ENCODE results near the gene MYCBP2. TPM values are rescaled to one million over a fixed set of nuclear protein-coding genes. Genes with fewer than 3 reads are reported as not detected.

The MYCBP2 gene
- total RNA-seq, 1 donor from 2014 or later: 84.7 TPM

GRCh38 chr13:77239312-77239711 lies 87.6 kb downstream of the MYCBP2 start:
- DNase-seq (ENCODE audit: extremely low spot score, unreplicated experiment): no peak
- Mint-ChIP-seq H3K27ac (ENCODE audit: unreplicated experiment) (no peak overlapping the region), H3K9me3 (ENCODE audit: unreplicated experiment) (no peaks in the 10 kb centered on the region), H3K27me3 (ENCODE audit: unreplicated experiment) (no peaks in the 10 kb centered on the region), H3K4me3 (ENCODE audit: unreplicated experiment) (no peak overlapping the region), H3K4me1 (ENCODE audit: unreplicated experiment) (no peaks in the 10 kb centered on the region), H3K36me3 (ENCODE audit: unreplicated experiment) (peaks cover 20% of the 10 kb centered on the region)
- TF ChIP-seq, protein P1, sequence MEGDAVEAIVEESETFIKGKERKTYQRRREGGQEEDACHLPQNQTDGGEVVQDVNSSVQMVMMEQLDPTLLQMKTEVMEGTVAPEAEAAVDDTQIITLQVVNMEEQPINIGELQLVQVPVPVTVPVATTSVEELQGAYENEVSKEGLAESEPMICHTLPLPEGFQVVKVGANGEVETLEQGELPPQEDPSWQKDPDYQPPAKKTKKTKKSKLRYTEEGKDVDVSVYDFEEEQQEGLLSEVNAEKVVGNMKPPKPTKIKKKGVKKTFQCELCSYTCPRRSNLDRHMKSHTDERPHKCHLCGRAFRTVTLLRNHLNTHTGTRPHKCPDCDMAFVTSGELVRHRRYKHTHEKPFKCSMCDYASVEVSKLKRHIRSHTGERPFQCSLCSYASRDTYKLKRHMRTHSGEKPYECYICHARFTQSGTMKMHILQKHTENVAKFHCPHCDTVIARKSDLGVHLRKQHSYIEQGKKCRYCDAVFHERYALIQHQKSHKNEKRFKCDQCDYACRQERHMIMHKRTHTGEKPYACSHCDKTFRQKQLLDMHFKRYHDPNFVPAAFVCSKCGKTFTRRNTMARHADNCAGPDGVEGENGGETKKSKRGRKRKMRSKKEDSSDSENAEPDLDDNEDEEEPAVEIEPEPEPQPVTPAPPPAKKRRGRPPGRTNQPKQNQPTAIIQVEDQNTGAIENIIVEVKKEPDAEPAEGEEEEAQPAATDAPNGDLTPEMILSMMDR (IDR thresholded peaks at IDR 0.05): no peak

- no peaks in the 10 kb centered on the region for H3K27me3 Mint-ChIP-seq (ENCODE audit: unreplicated experiment)
- no peak overlapping the region for H3K4me3 Mint-ChIP-seq (ENCODE audit: unreplicated experiment)
- TF ChIP-seq, protein P1 (IDR thresholded peaks at IDR 0.05): no peak
- H3K36me3 Mint-ChIP-seq (ENCODE audit: unreplicated experiment): peaks cover 17% of the 10 kb centered on the region
- no peak for DNase-seq (ENCODE audit: extremely low spot score, unreplicated experiment)
- H3K27ac Mint-ChIP-seq (ENCODE audit: unreplicated experiment): no peak overlapping the region
- H3K9me3 Mint-ChIP-seq (ENCODE audit: unreplicated experiment): no peaks in the 10 kb centered on the region
- H3K4me1 Mint-ChIP-seq (ENCODE audit: unreplicated experiment): no peaks in the 10 kb centered on the region
Observed at GRCh38 chr13:77235456-77236022, 91.4 kb downstream of the MYCBP2 start.

DNA sequence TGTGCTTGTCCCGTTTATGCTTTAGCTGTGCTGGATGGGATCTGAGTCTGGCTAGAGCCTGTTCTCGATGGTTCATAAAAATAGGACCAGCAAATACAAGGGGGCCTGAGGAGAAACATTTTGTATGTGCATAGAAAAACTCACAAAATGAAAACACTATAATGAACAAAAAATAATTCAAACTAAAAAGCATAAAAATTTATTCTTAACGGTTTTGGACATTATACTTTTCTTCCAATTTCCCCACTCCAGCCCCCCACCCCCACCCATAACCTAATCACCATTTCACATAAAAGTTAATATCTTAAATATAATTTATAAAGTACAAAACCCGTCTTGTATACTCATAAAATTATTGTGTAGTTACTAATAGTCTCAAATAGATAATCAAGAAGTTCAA lies 93.7 kb downstream of the MYCBP2 start:
- no peaks in the 10 kb centered on the region for H3K27me3 Mint-ChIP-seq (ENCODE audit: unreplicated experiment)
- DNase-seq (ENCODE audit: extremely low spot score, unreplicated experiment): no peak
- TF ChIP-seq, protein P1 (IDR thresholded peaks at IDR 0.05): no peak
- H3K27ac Mint-ChIP-seq (ENCODE audit: unreplicated experiment): no peak overlapping the region
- no peaks in the 10 kb centered on the region for H3K4me1 Mint-ChIP-seq (ENCODE audit: unreplicated experiment)
- no peak overlapping the region for H3K4me3 Mint-ChIP-seq (ENCODE audit: unreplicated experiment)
- H3K36me3 Mint-ChIP-seq (ENCODE audit: unreplicated experiment): peaks cover 17% of the 10 kb centered on the region
- H3K9me3 Mint-ChIP-seq (ENCODE audit: unreplicated experiment): no peaks in the 10 kb centered on the region

DNA sequence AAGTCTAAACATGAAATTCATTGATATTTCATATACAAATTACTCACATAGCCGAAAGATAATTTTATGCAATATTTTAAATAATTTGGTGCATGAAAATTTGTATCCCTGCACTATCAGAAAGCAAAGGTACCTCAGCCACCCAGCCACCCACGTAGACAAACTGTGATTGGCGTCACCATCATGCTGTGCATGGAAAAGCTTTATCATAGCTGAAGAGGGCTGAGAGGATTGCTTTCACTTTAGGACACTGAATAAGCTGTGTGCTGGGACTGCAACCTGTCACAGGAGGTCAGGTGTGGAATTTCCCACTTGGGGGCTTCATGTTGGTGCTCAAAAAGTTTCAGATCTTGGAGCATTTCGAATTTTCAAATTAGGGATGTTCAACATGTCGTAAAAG lies 96.3 kb downstream of the MYCBP2 start:
- H3K9me3 Mint-ChIP-seq (ENCODE audit: unreplicated experiment): no peaks in the 10 kb centered on the region
- DNase-seq (ENCODE audit: extremely low spot score, unreplicated experiment): no peak
- H3K4me3 Mint-ChIP-seq (ENCODE audit: unreplicated experiment): no peak overlapping the region
- TF ChIP-seq, protein P1 (IDR thresholded peaks at IDR 0.05): no peak
- H3K4me1 Mint-ChIP-seq (ENCODE audit: unreplicated experiment): no peaks in the 10 kb centered on the region
- no peaks in the 10 kb centered on the region for H3K27me3 Mint-ChIP-seq (ENCODE audit: unreplicated experiment)
- no peak overlapping the region for H3K27ac Mint-ChIP-seq (ENCODE audit: unreplicated experiment)
- peaks cover 15% of the 10 kb centered on the region for H3K36me3 Mint-ChIP-seq (ENCODE audit: unreplicated experiment)

- TF ChIP-seq, protein P1 (IDR thresholded peaks at IDR 0.05): no peak
- Mint-ChIP-seq H3K4me3 (ENCODE audit: unreplicated experiment) (no peak overlapping the region), H3K27ac (ENCODE audit: unreplicated experiment) (no peak overlapping the region), H3K4me1 (ENCODE audit: unreplicated experiment) (no peaks in the 10 kb centered on the region), H3K36me3 (ENCODE audit: unreplicated experiment) (peaks cover 35% of the 10 kb centered on the region), H3K27me3 (ENCODE audit: unreplicated experiment) (no peaks in the 10 kb centered on the region), H3K9me3 (ENCODE audit: unreplicated experiment) (no peaks in the 10 kb centered on the region)
- DNase-seq (ENCODE audit: extremely low spot score, unreplicated experiment): no peak
Observed at GRCh38 chr13:77225946-77226345, 100.9 kb downstream of the MYCBP2 start.
